ENCODE data around the gene ZFP92.

Gene ZFP92

GRCh38 chrX:153411255-153411987 lies at the start of gene ZFP92:
Gene ZFP92, plus strand, starts transcription at chrX:153411472. Its CDS starts 6,851 bp downstream, at chrX:153418323.
- no peak for TF ChIP-seq CTCF (IDR thresholded peaks at IDR 0.05)

- no peak for TF ChIP-seq CTCF (IDR thresholded peaks at IDR 0.05)
Measured at GRCh38 chrX:153361781-153362397, 49.4 kb upstream of the ZFP92 start.

- no peak for TF ChIP-seq CTCF (IDR thresholded peaks at IDR 0.05)
Measured at GRCh38 chrX:153365670-153366069, 45.6 kb upstream of the ZFP92 start.

- TF ChIP-seq CTCF (IDR thresholded peaks at IDR 0.05) = no peak
Measured at GRCh38 chrX:153366119-153366518, 45.2 kb upstream of the ZFP92 start.

GRCh38 chrX:153366878-153367538 lies 44.3 kb upstream of the ZFP92 start:
- no peak for TF ChIP-seq CTCF (IDR thresholded peaks at IDR 0.05)

GRCh38 chrX:153370293-153371055 lies 40.8 kb upstream of the ZFP92 start:
- TF ChIP-seq CTCF (IDR thresholded peaks at IDR 0.05) = no peak

GRCh38 chrX:153371256-153371655 lies 40.0 kb upstream of the ZFP92 start:
- TF ChIP-seq CTCF (IDR thresholded peaks at IDR 0.05) = no peak

All from LNCAP (cell line).